Nucleus accumbens (tissue), 56 donors: ENCODE measurements around the gene DCTN4.
"Not testable (repeated sequence)": the region's sequence is repeated elsewhere in the genome, so short reads cannot be mapped to it uniquely, and the experiment has no call there.

Source experiments
- DNase-seq, 56 donors: peaks; one replicate each; lab custom pipeline; 2025; lab: John Stamatoyannopoulos, UW

The DCTN4 gene

DNA sequence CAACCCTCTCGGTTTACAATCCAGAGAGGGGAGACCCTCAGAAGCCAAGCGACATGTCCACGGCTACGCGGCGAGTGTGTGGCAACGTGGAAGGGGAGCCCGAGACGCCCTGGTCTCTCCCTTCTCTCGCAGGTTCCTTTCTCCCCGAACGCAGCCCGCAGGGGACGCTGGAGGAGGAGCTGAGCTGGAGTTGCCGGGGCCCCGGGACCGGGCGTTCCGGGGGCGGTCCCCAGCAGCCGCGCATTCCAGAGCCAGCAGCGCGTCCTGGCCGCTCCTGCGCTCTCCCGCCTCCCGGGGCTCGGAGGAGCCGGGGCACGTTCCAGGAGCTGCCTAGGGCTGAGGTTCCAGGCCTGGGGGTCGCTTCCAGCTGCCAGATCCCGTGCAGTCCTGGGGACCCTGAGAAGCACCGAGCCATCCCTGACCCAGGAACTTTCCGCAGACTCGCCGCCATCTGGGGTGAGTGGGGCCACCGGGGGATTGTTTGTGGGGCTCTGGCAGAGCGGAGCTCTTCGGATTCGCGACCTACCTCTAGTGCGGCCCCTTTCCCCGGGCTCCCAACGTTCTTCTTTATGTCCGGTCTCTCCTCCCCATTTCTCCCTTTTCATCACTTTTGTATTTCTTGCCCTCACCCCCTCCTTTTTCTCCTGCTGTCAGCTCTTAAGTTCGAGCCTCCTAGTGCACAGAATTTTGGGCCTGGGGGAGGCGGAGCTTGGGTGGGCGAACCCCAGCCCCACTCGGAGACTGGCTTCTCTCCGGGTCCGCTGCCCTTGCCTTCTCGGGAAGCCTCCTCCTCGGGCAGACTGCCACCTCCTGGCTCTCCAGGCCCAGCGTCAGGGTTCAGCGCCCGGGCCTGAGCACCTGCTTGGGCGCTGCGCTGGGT, 19.9 kb upstream of the DCTN4 start, which contains the start of gene SMIM3:
SMIM3 (plus strand) TSS at position 241 of the 880 bp plus-strand sequence. CDS start 16,684 bp downstream, outside the sequence.
- peak in 35 of 56 donors; percentile 12 to 67 (median 29) for DNase-seq

DNA sequence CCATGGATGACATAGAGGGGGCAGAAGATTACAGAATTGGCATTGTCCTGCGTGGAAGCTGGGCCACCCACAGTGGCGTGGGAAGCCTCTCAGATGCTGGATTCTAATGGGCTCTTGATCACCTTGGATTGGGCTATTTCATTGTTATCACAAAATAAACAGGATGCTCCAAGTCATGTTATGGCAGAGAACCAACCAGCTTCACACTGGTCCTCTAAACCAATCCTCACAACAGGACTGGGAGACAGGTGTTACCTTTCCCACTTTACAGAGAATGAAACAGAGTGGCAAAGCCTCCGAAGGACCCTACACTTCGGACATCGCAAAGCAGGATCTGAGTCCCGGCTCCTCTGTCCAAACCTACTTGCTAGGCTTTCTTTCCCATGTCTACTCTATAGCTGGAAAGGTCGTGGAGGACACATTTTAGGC, 19.3 kb upstream of the DCTN4 start:
- DNase-seq = no peak

DNA sequence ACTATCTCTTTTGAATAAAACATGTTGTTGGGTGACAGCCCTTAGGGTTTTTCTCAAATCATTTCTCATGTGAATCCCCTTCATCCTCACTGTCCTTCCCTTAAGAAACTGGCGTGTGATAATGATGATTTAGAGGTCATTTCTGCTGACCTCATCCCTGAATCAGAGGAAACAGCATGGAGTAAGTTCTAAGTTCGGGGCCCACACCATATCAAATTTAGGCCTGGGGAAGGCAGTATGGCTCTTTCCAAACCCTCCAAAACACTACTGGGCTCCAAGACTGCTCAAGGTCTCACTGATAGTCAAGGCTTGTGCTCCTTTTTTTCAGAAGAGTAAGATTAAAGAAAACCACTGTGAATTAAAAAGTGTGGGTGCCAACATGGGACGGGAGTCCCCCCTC, 18.9 kb upstream of the DCTN4 start:
- no peak for DNase-seq

DNA sequence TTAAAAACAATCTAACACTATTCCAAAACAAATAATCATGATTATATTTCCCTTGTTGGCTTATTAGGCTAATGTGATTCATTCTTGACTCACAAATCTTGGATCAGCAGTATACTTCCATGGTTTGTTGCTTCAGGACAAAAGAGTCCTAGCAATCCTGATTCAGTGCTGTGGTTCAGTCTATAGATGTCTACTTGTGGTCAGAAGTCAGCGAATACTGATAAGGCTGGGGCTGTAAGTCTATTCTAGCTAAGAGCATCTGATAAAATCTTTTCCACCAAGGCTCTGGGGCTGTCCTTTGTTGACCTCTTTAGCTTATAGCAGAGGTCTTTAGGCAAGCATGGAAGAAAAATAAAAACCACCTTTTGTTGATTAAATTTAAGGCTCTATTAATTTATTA, 15.3 kb upstream of the DCTN4 start:
- DNase-seq = no peak

DNA sequence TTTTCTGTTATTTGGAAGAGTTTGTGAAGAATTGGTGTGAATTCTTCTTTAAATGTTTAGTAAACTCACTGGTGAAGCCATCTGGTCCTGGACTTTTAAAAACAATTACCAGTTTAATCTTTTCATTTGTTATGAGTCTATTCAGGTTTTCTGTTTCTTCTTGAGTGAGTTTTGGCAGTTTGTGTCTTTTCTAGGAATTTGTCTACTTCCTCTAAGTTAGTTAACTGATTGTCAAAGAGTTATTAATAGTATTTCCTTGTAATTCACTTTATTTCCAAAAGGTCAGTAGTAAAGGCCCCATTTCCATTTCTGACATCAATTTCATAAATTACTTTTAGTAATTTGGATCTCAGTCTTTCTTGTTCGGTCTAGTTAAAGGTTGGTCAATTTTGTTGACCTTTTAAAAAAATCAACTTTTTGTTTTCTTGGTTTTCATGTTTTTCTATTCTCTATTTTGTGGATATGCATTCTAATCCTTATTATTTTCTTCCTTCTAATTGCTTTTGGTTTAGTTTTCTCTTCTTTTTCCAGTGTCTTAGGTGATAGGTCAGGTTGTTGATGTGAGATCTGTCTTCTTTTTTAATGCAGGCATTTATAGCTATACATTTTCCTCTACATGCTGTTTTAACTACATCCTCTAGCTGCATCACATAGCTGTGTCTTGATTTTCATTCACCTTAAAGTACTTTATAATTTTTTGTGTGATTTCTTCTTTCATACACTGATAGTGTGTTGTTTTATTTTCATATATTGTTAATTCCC, 12.4 kb upstream of the DCTN4 start:
- DNase-seq = no peak

DNA sequence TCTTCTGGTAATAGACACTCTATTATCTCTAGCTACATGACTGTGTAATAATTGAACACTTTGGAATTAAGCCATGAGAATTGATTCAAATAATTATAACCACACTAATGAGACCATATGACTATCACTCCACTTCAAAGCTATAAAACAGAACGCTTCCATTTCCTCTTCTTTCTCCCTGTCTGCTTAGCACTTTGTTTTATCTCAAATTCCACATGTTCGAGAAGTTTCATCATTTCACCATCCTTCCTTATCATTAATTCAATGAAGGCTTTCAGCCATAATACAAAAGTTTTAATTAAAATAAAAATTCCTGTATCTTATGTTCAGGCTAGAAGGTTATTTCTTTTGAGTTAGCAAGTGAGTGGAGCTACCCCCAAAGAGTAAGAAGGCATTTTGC, 7.4 kb upstream of the DCTN4 start:
- DNase-seq = no peak

DNA sequence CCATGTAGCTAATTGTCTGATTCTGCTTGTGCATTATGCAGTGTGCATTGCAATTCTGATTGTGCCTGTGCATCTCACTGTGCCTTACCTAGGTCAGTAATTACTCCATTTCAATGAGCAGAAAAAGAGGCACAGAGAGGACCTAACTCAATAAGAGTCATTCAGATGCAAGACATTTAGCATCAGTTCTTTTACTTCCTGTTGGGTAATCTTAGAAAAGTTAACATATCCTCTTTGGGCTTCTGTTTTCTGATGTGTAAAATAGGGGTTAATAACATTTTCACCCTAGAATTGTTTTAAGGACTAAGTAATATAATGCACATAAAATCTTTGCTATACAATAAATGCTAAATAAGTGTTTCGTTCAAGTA, 7.0 kb upstream of the DCTN4 start:
- no peak for DNase-seq

DNA sequence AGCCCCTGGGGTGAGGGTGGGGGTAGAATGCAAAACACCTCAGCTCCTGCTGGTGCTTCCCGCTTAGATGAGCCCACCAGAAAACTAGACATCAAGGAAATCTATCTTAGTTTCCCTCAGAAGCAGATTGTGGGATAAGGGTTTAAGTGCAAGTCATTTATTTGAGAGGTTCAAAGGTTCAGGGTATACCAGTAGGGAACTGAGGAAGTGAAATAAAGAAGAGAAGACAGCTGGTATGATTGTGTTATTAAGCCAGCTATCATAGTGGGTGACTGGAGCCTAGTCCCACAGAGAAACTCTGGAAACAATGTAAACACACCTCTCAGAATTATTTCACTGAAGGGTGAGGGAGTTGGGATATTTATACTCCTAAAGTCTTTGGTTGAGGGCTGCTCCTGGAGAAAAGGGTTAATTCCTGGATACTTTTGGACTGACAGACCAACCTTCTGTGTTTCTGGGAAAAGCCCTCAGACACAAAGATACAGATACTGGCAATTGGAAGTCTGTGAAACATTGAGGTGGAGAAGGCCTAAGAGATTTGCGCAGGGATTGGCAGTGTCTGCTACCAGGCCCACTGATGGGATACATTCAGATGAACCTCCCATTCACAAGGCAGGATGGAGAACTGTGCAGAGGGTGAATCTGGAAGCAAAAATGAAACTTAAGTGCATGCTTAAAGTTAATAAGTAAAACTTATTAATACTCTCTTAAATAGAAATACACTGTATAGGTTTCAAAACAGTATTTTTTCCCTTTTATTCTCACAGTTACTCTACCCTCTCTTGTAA, 6.4 kb upstream of the DCTN4 start:
- DNase-seq = no peak

DNA sequence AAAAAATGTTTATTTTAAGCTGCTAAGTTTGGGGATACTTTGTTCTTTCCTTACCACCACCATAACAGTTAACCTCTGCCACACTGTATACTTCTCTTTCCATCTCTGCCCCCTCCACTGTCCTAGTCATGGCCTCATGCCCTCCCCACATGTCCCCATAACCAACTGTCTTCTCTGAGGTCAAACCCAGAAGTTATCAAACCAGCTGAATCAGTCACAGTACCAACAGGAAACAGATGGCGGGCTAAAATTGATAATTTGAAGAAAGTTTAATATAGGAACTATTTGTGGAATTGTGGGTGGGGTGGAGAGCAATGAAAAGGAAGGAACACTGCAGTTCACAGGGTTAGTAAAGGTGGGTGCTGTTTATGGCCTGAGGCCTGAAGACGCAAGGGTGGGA, 5.7 kb upstream of the DCTN4 start:
- no peak for DNase-seq

DNA sequence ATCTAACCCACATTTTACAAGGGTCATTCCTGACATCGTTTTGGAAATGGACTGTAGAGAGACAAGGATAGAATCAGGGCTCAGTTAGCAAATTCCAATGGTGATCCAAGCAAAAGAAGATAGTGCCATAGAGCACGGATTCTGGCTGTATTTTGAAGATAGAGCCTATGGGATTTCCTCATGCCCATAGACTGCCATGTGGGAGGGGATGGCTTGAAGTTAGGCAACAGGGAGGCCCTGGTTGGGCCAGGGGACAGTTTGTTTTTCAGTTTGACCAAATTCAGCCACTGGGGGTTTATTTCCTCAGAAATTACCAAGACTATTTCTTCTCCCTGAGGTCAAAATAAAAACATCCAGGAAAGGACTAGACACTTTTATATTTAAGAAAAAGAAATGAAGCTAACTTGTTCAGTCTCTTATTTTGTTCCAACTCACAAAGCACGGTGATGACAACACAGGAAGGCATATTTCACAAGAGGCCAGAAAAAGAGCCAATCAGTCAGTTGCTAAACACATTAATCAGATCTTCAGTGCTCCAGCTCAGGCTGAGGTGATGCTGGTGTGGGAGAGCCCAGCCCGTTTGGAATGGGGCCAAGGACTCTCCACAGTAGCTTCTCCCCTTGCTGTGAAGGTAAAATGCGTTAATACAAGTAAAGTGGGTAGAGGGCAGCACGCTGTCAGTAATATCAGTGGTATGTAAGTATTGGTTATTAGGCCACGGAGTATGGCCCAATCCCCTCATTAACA, 4.4 kb upstream of the DCTN4 start:
- no peak for DNase-seq

DNA sequence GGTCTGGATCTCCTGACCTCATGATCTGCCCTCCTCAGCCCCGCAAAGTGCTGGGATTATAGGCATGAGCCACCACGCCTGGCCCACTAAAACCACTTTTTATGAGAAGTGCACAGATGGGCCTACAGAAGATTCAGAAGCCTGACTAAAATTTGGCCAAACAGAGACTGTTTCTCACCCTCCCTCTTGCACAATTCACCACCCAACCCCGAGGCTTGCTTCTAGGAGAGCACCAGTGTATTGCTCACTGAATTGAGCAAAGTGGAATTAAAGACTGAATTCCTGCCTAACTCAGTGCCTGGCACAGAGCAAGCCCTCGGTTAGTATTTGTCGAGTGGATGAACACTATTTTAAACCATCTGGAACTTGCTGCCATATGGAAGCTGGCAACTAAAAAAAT, 3.4 kb upstream of the DCTN4 start:
- DNase-seq = no peak

DNA sequence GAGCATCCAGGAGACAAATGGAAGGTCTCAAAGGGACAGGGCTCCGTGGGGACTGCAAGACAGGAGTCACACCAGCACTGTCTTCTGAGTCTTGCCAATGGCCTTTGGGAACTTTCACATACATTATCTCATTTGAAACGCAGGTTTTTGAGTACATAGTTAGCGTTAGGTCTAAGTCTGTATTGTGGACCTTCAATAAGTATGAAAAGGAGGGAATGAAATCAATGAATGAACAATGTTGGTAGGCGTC, 442 bp upstream of the DCTN4 start:
- DNase-seq = no peak

DNA sequence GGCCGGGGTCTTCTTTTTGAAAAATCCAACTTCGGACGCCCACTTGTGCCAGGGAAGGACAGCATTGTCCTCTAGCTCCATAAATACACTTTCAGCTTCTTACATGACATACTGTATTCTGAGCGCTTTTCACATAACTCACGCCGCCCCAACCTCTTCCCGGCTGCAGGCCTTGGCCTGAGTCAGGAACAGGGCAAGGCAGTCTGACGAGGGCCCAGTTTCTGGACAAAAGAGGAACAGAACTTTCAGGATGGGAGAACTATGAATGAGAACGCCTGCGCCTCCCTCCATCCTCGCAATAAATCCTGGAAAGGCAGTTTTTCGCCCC, 650 bp downstream of the DCTN4 start:
- DNase-seq = no peak

DNA sequence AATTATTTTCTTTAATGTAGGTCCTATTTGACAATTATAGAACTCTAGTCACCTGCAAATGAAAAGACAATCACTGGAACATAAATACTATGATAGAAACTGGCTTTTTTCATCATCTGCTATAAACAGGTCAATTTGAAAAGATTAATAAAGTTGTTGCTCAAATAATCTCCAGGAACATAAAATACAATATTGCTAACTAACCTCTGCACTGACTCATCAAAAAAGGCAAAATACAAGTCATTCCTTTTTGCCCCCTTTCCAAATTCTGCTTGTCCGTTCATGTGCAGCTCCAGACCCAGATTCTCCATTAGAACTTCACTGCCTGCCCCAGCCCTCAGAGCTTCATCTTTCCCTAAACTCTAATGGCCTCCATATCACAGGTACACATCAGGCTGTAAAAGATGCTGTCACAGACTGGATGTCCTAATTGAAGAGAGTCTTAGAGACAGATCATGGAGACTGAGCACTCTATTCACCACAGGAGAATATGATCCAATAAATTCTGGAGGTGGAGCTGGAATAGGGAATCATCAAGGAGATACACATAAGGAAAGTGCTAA, 1.6 kb downstream of the DCTN4 start:
- no peak for DNase-seq

DNA sequence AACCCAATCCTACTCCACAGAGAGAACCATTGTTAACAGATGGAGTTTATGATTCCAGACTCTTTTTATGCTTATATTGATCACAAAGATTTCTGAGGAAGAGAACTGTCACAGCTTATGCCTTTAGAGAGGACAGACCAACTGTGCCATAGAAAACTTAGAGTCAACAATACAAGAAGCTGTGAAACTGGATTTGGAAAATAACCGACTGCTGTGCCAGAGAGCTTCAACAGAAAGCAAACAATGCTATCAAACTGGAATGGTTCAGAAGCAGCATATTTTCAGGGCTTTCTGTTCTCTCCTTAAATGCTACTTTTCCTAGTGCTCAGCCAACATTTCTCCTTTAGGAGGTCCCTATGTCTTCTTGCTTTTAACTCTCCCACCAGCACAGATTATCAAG, 5.0 kb downstream of the DCTN4 start:
- no peak for DNase-seq

DNA sequence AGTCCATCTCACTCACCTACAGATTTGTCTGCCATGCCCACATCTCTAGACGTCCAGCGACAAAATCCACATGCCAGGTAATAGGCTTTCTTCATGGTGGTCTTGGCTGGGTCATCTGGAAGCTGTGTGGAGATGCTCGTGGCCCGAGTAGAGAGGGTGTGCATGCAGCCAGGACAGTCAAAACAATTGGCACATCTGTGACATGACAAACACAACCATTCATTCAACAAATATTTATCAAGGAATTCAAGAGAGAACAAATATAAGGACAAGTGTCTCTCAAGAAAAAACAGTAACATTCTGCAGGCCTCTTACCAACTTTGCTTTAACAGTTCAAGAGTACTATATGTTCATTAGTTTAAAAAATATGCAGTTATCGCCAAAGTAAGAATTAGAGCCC, 5.4 kb downstream of the DCTN4 start:
- no peak for DNase-seq

DNA sequence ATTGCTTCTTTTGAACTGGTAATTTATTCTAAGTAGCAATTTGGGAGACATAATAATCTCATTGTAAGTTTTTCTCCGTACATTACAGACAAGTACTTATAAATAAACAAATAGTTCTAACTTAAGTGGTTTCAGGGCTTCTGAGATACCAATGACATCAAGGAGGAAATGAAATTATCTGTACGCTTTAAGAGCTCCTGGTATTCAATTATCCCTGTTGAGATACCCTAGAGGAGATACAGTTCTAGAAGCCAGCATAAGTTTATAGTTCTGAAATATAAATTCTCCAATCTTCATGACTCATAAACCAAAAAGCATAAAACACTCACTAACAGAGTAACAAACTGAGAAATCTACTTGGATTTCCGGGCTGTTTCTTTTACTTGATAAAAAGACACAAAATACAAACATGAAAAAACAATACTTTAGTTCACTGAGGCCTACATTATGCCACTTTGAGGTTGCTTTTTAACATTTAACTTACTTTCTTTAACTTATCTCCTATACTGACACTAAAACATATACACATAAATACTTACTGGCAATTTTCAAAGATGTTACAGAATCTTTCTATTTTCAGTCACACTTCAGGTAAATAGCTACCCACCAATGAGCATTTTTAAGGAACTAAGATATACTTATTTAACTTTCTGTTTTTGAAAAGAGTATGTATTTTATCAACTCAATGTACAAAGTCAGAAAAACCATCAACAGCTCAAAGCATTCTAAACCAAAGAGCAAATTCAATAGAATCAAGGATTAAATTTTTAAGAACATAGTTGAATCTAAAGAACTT, 7.5 kb downstream of the DCTN4 start:
- DNase-seq = no peak

DNA sequence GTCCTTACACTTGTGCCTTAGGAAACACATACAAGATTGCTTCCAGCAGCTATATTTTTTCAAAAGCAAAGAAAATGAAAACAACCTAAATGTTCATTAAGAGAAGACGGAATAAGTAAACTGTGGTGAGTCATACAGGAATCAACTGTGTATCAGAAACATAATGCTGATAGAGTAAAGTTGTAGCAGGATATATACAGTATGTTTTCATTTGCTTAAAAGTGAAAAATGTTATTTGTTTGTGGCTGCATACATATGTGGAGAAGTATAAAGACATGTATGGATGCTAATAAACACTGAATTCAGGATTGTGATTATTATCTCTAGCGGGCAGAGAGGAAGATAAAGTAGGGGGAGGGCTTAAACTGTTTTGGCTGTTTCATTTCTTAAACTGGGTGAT, 8.3 kb downstream of the DCTN4 start:
- no peak for DNase-seq

DNA sequence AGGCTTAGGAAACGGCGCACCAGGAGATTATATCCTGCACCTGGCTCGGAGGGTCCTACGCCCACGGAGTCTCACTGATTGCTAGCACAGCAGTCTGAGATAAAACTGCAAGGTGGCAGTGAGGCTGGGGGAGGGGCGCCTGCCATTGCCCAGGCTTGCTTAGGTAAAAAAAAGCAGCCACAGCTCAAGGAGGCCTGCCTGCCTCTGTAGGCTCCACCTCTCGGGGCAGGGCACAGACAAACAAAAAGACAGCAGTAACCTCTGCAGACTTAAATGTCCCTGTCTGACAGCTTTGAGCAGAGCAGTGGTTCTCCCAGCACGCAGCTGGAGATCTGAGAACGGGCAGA, 15.7 kb downstream of the DCTN4 start:
- not testable (repeated sequence) for DNase-seq
